ENCODE data around the gene GPC6.
A peak's percentile ranks its signal among the peaks of the same experiment; 100 is the strongest.

GPC6 gene

DNA sequence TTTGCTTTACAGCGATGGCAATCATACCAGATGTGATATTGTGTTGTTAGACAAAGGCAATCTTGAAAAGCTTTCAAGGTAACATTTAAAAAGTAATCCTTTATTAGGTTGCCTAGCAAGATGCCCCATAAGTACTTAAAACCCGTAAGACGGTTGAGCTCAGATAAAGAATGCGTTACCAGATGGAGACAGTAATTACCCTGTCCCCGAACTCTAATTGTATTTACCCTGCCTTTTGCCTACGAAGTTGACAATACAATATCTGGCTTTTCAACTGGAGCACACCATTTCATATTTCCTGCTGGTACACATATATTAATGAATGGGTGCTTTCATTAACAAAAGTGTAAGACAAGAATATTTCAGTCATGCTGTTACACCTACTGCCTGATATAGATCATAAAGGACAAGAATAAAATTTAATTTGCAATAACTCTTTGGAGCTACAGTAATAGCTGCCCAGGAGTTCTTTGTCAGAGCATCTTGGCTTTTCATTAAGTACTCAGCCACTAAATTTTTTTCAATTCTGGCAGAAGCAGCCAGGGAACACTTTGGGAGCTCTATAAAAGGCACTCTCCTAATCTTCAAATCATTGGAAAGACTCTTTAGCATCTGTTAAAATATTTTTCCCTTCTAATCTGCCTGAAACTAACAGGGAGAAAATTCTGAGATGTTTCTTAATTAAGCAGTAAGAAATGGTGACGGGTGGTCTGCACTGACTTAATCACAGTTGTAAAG, 1189.1 kb downstream of the GPC6 start:
- TF ChIP-seq, protein P1, sequence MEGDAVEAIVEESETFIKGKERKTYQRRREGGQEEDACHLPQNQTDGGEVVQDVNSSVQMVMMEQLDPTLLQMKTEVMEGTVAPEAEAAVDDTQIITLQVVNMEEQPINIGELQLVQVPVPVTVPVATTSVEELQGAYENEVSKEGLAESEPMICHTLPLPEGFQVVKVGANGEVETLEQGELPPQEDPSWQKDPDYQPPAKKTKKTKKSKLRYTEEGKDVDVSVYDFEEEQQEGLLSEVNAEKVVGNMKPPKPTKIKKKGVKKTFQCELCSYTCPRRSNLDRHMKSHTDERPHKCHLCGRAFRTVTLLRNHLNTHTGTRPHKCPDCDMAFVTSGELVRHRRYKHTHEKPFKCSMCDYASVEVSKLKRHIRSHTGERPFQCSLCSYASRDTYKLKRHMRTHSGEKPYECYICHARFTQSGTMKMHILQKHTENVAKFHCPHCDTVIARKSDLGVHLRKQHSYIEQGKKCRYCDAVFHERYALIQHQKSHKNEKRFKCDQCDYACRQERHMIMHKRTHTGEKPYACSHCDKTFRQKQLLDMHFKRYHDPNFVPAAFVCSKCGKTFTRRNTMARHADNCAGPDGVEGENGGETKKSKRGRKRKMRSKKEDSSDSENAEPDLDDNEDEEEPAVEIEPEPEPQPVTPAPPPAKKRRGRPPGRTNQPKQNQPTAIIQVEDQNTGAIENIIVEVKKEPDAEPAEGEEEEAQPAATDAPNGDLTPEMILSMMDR (IDR thresholded peaks at IDR 0.05; ENCODE audit: low read depth, low read length, missing control alignments), result no peak
- H3K4me3 ChIP-seq (ENCODE audit: low read depth, low read length), result no peak overlapping the region
- DNase-seq (ENCODE audit: low read depth), result no peak

DNA sequence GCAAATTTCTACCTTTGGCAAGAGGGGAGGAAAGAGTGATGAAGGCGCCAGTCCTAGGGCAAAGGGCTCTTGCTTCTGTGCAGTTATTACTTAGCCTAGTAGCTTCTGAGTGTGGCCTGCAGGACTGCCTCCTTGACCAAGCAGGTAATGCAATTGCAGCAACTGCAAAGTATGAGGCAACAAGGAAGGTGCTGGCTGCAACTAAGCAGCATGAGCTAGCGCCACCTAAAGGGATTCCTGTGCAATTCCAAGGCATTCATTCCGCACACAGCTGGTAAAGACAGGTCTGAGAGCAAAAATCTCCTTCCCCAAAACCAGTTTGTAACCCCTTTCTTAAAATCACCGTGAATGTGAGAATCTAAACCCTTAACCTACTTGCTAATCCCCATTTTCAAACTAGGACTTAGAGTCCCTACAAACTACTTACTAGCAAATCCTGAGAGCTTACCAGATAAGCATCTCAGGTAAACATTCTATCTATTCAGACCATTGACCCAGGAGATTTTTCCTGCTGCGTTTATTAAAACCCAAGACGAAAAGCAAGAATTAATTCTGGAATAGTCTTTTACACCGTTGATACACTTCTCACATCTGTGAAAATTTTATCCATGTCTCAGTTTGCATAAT, 1190.0 kb downstream of the GPC6 start:
- H3K4me3 ChIP-seq (ENCODE audit: low read depth, low read length), result no peak overlapping the region
- TF ChIP-seq, protein P1 (IDR thresholded peaks at IDR 0.05; ENCODE audit: low read depth, low read length, missing control alignments), result peak; percentile 55
- no peak for DNase-seq (ENCODE audit: low read depth)

DNA sequence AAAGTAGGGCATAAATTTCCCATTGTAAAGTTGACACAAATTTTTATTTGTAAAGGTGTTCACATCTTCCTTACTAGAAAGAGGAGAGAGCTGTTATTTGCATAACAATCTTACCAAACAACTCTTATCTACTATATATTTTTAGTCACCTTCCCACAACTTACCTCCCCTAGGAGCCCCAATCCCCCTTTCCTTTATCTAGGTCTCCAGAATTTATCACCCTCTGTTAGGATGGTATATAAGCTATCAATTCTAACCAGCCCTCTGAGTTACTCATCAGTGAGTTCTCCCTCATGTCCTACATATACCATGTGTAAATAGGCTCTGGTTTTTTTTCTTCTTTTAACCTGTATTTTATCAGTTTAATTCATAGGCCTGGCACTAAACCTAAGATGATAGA, 1190.7 kb downstream of the GPC6 start:
- DNase-seq (ENCODE audit: low read depth), result no peak
- H3K4me3 ChIP-seq (ENCODE audit: low read depth, low read length), result no peak overlapping the region
- TF ChIP-seq, protein P1 (IDR thresholded peaks at IDR 0.05; ENCODE audit: low read depth, low read length, missing control alignments), result no peak

DNA sequence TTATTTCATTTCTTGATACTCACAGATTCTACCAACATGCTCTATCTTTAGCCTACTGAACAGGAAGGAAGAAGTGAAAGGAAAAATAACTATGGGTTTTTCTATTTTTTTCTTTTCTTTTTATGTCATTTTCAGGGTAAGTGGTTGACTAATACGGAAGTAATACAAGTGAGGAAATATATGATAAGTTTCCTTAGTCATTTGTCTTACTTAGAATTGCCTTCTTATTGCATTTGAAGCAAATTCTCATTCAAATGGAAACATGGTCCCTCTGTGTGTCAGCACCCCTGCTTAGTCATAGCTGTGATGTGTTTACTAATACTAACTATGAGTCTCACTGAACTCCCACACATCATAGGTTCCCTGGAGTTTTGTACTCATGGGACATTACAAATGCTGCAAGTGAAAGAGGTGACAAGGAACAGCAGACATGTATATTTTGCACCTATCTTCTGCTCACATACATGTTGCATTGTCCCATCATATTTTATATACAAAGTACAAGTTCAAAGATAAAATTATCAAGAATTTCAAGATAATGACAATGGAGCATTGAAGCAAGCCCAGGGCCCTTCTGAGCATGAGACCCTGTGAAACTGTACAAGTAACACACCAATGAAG, 1192.8 kb downstream of the GPC6 start:
- H3K4me3 ChIP-seq (ENCODE audit: low read depth, low read length), result no peak overlapping the region
- peak; percentile 2 for DNase-seq (ENCODE audit: low read depth)
- TF ChIP-seq, protein P1 (IDR thresholded peaks at IDR 0.05; ENCODE audit: low read depth, low read length, missing control alignments), result no peak

DNA sequence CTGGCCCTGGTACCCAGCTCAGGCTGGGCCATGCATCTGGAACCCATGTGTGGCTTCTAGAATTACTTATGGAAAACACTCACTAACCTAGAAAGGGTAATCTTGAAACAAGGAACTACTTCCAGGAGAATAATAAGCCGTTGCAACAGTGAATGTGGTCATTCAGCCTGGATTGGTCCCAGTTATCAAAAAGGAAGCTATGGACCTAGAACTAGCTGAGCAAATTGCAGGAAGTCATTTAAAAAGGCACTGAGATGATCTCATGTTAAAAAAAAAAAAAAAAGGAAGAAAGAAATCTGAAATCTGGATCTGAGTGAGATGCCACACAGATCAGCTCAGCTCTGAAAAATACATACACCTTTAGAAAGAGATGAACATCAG, 1193.3 kb downstream of the GPC6 start:
- TF ChIP-seq, protein P1 (IDR thresholded peaks at IDR 0.05; ENCODE audit: low read depth, low read length, missing control alignments), result no peak
- no peak for DNase-seq (ENCODE audit: low read depth)
- no peak overlapping the region for H3K4me3 ChIP-seq (ENCODE audit: low read depth, low read length)

DNA sequence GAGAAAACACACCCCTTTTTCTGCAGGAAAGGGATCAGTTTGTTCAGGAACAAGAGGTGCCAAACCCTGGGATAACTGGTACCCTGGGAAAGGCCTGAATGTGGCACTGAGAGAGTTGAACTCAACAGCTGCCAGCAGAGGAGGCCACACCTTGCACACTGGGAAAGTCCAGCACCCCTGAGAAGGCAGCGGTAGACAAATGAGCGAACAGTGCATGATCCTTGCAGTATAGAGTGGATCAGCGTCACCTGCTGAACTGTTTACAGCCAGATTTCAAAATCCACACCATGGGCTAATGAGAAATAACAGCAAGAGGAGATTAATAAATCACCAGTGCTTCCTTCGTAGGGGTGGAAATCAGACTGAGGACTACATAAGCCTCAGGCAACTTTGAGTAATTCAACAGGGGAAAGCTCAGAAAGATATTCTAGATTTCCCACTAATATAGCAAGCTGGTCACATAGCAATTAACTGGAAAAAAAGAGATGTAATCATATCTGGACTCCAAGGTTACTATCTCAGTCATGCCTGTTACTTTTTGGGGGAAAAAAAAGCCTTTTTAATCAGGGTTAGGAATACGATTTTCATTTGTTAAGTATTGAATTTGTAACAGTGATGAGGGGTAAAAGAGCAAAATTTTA, 1200.8 kb downstream of the GPC6 start:
- no peak for DNase-seq (ENCODE audit: low read depth)
- no peak overlapping the region for H3K4me3 ChIP-seq (ENCODE audit: low read depth, low read length)
- TF ChIP-seq, protein P1 (IDR thresholded peaks at IDR 0.05; ENCODE audit: low read depth, low read length, missing control alignments), result no peak

All from GM12864 (cell line).